CD14-positive monocyte (primary cell): ENCODE measurements around the gene CEND1. TPM values are rescaled to one million over a fixed set of nuclear protein-coding genes. Genes with fewer than 3 reads are reported as not detected.

Experiments used
- DNase-seq, 3 donors: peaks; one replicate each; pipeline ENCODE4 v3.0.0-alpha.2; 2011 to 2022
- H2AFZ ChIP-seq: 2 replicates; pipeline ENCODE4 v1.6.0; 2012; ENCODE audit warnings: mild to moderate bottlenecking, low read depth, low read length, inconsistent platforms; ENCODE audit not compliant: insufficient read depth, poor library complexity, severe bottlenecking
- H3K27ac ChIP-seq, 2 donors: 1 replicate in 1 of 2; 2 replicates in 1 of 2; pipeline ENCODE4 v1.5.1; 2012 to 2013; ENCODE audit warnings: low read length in 2 of 2, control low read depth in 1 of 2, inconsistent platforms in 1 of 2, low read depth in 1 of 2, mild to moderate bottlenecking in 1 of 2
- H3K27me3 ChIP-seq, 2 donors: one replicate each; pipeline versions ENCODE4 v1.6.0 to v1.6.1; 2011 to 2013; ENCODE audit warnings: low read length in 2 of 2; ENCODE audit not compliant: control insufficient read depth in 2 of 2, insufficient read depth in 2 of 2
- H3K36me3 ChIP-seq, 2 donors: replicated peaks in 1 of 2; 1 replicate in 1 of 2; 2 replicates in 1 of 2; pipeline versions ENCODE4 v1.5.1 to v1.6.1; 2012 to 2013; ENCODE audit warnings: low read length in 2 of 2, control low read depth in 1 of 2, inconsistent platforms in 1 of 2, mild to moderate bottlenecking in 1 of 2; ENCODE audit not compliant: insufficient read depth in 2 of 2, control insufficient read depth in 1 of 2
- H3K4me1 ChIP-seq, 2 donors: 1 replicate in 1 of 2; 2 replicates in 1 of 2; pipeline versions ENCODE4 v1.5.1 to v1.6.1; 2012 to 2013; ENCODE audit warnings: low read length in 2 of 2, control low read depth in 1 of 2, inconsistent platforms in 1 of 2, mild to moderate bottlenecking in 1 of 2, moderate library complexity in 1 of 2; ENCODE audit not compliant: insufficient read depth in 2 of 2, control insufficient read depth in 1 of 2
- H3K4me2 ChIP-seq: replicated peaks from 2 replicates; pipeline ENCODE3; 2012; ENCODE audit warnings: low read length, moderate library complexity, mild to moderate bottlenecking; ENCODE audit not compliant: poor library complexity, severe bottlenecking; ENCODE audit errors: extremely low read depth
- H3K4me3 ChIP-seq, 3 experiments: fragments of 200-600 bp in 1 of 3; sonication (generic) in 1 of 3; replicated peaks in 1 of 3; 1 replicate in 2 of 3; 2 replicates in 1 of 3; pipeline ENCODE4 v1.5.1; 2011 to 2013; ENCODE audit warnings: low read length in 3 of 3, mild to moderate bottlenecking in 3 of 3, control low read depth in 2 of 3, low read depth in 2 of 3, inconsistent platforms in 1 of 3, moderate library complexity in 1 of 3
- H3K79me2 ChIP-seq: 2 replicates; pipeline ENCODE4 v1.6.0; 2012; ENCODE audit warnings: mild to moderate bottlenecking, control low read depth, inconsistent platforms, low read length, moderate library complexity; ENCODE audit not compliant: insufficient read depth
- H3K9ac ChIP-seq: 2 replicates; pipeline ENCODE4 v1.6.0; 2017; ENCODE audit warnings: low read length, mild to moderate bottlenecking; ENCODE audit not compliant: insufficient read depth, poor library complexity, severe bottlenecking
- H3K9me3 ChIP-seq, 2 donors: replicated peaks in 1 of 2; 1 replicate in 1 of 2; 2 replicates in 1 of 2; pipeline versions ENCODE4 v1.5.1 to v1.6.1; 2012 to 2013; ENCODE audit warnings: low read length in 2 of 2, control low read depth in 1 of 2; ENCODE audit not compliant: control insufficient read depth in 1 of 2, insufficient read depth in 1 of 2
- H4K20me1 ChIP-seq: 2 replicates; pipeline ENCODE4 v1.6.0; 2012; ENCODE audit warnings: mild to moderate bottlenecking, low read length, control low read depth, moderate library complexity; ENCODE audit not compliant: insufficient read depth
- H3K27ac Mint-ChIP-seq, 7 donors: one replicate each; pipeline ENCODE4 v1.8.0; 2020; ENCODE audit warnings: mild to moderate bottlenecking in 7 of 7, mixed read lengths in 7 of 7, moderate library complexity in 6 of 7, inconsistent platforms in 2 of 7
- H3K27me3 Mint-ChIP-seq, 3 donors: one replicate each; pipeline ENCODE4 v1.8.0; 2021 to 2022; ENCODE audit warnings: low read depth in 3 of 3, mild to moderate bottlenecking in 3 of 3, mixed read lengths in 3 of 3, moderate library complexity in 3 of 3, inconsistent platforms in 1 of 3
- H3K36me3 Mint-ChIP-seq, 2 donors: one replicate each; pipeline ENCODE4 v1.8.0; 2020; ENCODE audit warnings: mixed read lengths in 2 of 2, inconsistent platforms in 1 of 2, mild to moderate bottlenecking in 1 of 2
- H3K4me1 Mint-ChIP-seq: one replicate; pipeline ENCODE4 v1.8.0; 2020; ENCODE audit warnings: mild to moderate bottlenecking, mixed read lengths
- H3K4me3 Mint-ChIP-seq, 2 donors: one replicate each; pipeline ENCODE4 v1.8.0; 2020; ENCODE audit warnings: mild to moderate bottlenecking in 2 of 2, mixed read lengths in 2 of 2, moderate library complexity in 1 of 2
- H3K9me3 Mint-ChIP-seq, 7 donors: one replicate each; pipeline ENCODE4 v1.8.0; 2020 to 2022; ENCODE audit warnings: mixed read lengths in 7 of 7, mild to moderate bottlenecking in 6 of 7, moderate library complexity in 6 of 7, inconsistent platforms in 2 of 7
- CTCF ChIP-seq: fragments of 200-600 bp; IDR thresholded peaks from one replicate; pipeline ENCODE4 v1.8.0; 2022; ENCODE audit warnings: antibody characterized with exemption, mild to moderate bottlenecking
- WGBS: methylation state at CpG from one replicate; pipeline ENCODE4 v1.1.5; 2013; ENCODE audit warnings: missing lambda C conversion rate; ENCODE audit not compliant: insufficient coverage; 5-methylcytosine and 5-hydroxymethylcytosine counted together
- intact Hi-C, 2 donors: fragments of 100-400 bp; cut with micrococcal nuclease; formaldehyde crosslinking; loops; one replicate each; pipeline versions ENCODE4 v1.15.0 to v1.15.1; 2023
- polyA plus RNA-seq, 3 donors: library from polyadenylated mRNA; depleted of rRNA in 1 of 3; unstranded in 2 of 3; stranded (reverse) in 1 of 3; fragments of 300-500 nt in 2 of 3; fragments of >200 nt in 1 of 3; fragmentation: Illumina TruSeq in 2 of 3; gene quantifications; 1 replicate in 2 of 3; 2 replicates in 1 of 3; pipeline ENCODE4 v1.2.3, GENCODE V29; 2012 to 2021

The CEND1 gene
- polyA plus RNA-seq, 3 donors, result not detected

- peaks cover 29 to 31% of the 10 kb centered on the region in 2 donors for H3K4me1 ChIP-seq
Observed at GRCh38 chr11:793556-793955, 3.7 kb upstream of the CEND1 start.

GRCh38 chr11:792873-793272, 3.0 kb upstream of the CEND1 start:
- H3K4me3 Mint-ChIP-seq, result no peak overlapping the region
- Histone ChIP-seq H3K4me2 (no peak overlapping the region), H3K27me3 (peaks cover 4 to 25% of the 10 kb centered on the region in 2 donors)

More at GRCh38 chr11:793556-793955, 3.7 kb upstream of the CEND1 start:
- intact Hi-C loops, result no loop called here
- Histone ChIP-seq H3K36me3 (peaks cover 5 to 9% of the 10 kb centered on the region in 2 donors), H3K4me3 (no peak overlapping the region), H3K79me2 (peaks cover 15% of the 10 kb centered on the region), H3K27me3 (peaks cover 4 to 18% of the 10 kb centered on the region in 2 donors), H3K27ac (no peak overlapping the region), H3K9ac (no peak overlapping the region), H3K4me2 (no peak overlapping the region), H4K20me1 (peaks cover 12% of the 10 kb centered on the region), H3K9me3 (no peaks in the 10 kb centered on the region), H2AFZ (no peak overlapping the region)
- TF ChIP-seq CTCF, result no peak
- Mint-ChIP-seq H3K4me3 (no peak overlapping the region), H3K9me3 (peaks cover 0 to 2% (median 0%) of the 10 kb centered on the region in 7 donors), H3K27ac (no peak overlapping the region), H3K4me1 (peaks cover 18% of the 10 kb centered on the region), H3K27me3 (peaks cover 11 to 22% (median 18%) of the 10 kb centered on the region in 3 donors), H3K36me3 (peaks cover 15 to 17% of the 10 kb centered on the region in 2 donors)
- DNase-seq, result no peak
- WGBS, result 98% methylated on average over 5 of the region's 7 CpGs

More at GRCh38 chr11:792873-793272, 3.0 kb upstream of the CEND1 start:
- peaks cover 15 to 17% of the 10 kb centered on the region in 2 donors for H3K36me3 Mint-ChIP-seq
- intact Hi-C loops, result no loop called here
- no peak overlapping the region for H3K9ac ChIP-seq
- peaks cover 18% of the 10 kb centered on the region for H3K4me1 Mint-ChIP-seq
- H3K27me3 Mint-ChIP-seq, result peaks cover 15 to 29% (median 20%) of the 10 kb centered on the region in 3 donors
- H3K36me3 ChIP-seq, result peaks cover 5 to 9% of the 10 kb centered on the region in 2 donors
- 92% methylated on average over 13 of the region's 13 CpGs for WGBS
- H3K4me3 ChIP-seq, result no peak overlapping the region
- no peaks in the 10 kb centered on the region for H3K9me3 ChIP-seq
- H2AFZ ChIP-seq, result no peak overlapping the region
- peaks cover 0 to 2% (median 0%) of the 10 kb centered on the region in 7 donors for H3K9me3 Mint-ChIP-seq
- TF ChIP-seq CTCF, result no peak
- DNase-seq, result no peak
- peaks cover 25 to 26% of the 10 kb centered on the region in 2 donors for H3K4me1 ChIP-seq
- H4K20me1 ChIP-seq, result peaks cover 12% of the 10 kb centered on the region
- H3K27ac Mint-ChIP-seq, result no peak overlapping the region
- no peak overlapping the region for H3K27ac ChIP-seq
- H3K79me2 ChIP-seq, result peaks cover 15% of the 10 kb centered on the region
